GM18907 (cell line): Measurements from ENCODE around the gene RNF113B.

Source experiments
- ATAC-seq: cut with Tn5 transposase; IDR thresholded peaks from one replicate; pipeline ENCODE4 v1.9.1; 2021; ENCODE audit warnings: mild to moderate bottlenecking, moderate library complexity; ENCODE audit not compliant: unreplicated experiment

RNF113B gene

GRCh38 chr13:98204546-98204945 lies 27.5 kb upstream of the RNF113B start:
- no peak for ATAC-seq

- ATAC-seq: no peak
Measured at GRCh38 chr13:98203646-98204326, 26.7 kb upstream of the RNF113B start.

GRCh38 chr13:98201984-98202383 lies 24.9 kb upstream of the RNF113B start:
- ATAC-seq: no peak

GRCh38 chr13:98201189-98201588 lies 24.1 kb upstream of the RNF113B start:
- no peak for ATAC-seq

- no peak for ATAC-seq
Measured at GRCh38 chr13:98200211-98200878, 23.3 kb upstream of the RNF113B start.

- no peak for ATAC-seq
Measured at GRCh38 chr13:98199480-98199879, 22.4 kb upstream of the RNF113B start.

- no peak for ATAC-seq
Measured at GRCh38 chr13:98198683-98199082, 21.6 kb upstream of the RNF113B start.

- ATAC-seq: no peak
Measured at GRCh38 chr13:98195054-98195791, 18.2 kb upstream of the RNF113B start.

GRCh38 chr13:98192008-98192407 lies 14.9 kb upstream of the RNF113B start:
- ATAC-seq: no peak

- ATAC-seq: no peak
Measured at GRCh38 chr13:98190889-98191444, 13.9 kb upstream of the RNF113B start.

GRCh38 chr13:98189841-98190505 lies 12.9 kb upstream of the RNF113B start:
- no peak for ATAC-seq

GRCh38 chr13:98188544-98189166 lies 11.6 kb upstream of the RNF113B start:
- no peak for ATAC-seq

- no peak for ATAC-seq
Measured at GRCh38 chr13:98187965-98188261, 10.8 kb upstream of the RNF113B start.

GRCh38 chr13:98187155-98187964 lies 10.3 kb upstream of the RNF113B start:
- no peak for ATAC-seq

- no peak for ATAC-seq
Measured at GRCh38 chr13:98184792-98185191, 7.7 kb upstream of the RNF113B start.

- ATAC-seq: no peak
Measured at GRCh38 chr13:98182589-98182988, 5.5 kb upstream of the RNF113B start.

- no peak for ATAC-seq
Measured at GRCh38 chr13:98182153-98182552, 5.1 kb upstream of the RNF113B start.

GRCh38 chr13:98181111-98181815 lies 4.2 kb upstream of the RNF113B start:
- ATAC-seq: no peak

GRCh38 chr13:98180092-98180491 lies 3.0 kb upstream of the RNF113B start:
- ATAC-seq: no peak
